CD1c-positive myeloid dendritic cell (primary cell): ENCODE results near the gene RHOXF1.
"Not testable (repeated sequence)": the region's sequence is repeated elsewhere in the genome, so short reads cannot be mapped to it uniquely, and the experiment has no call there.

Source experiments
- DNase-seq: peaks from one replicate; pipeline ENCODE4 v3.0.0-alpha.2; 2016; ENCODE audit errors: extremely low spot score

Gene RHOXF1

DNA sequence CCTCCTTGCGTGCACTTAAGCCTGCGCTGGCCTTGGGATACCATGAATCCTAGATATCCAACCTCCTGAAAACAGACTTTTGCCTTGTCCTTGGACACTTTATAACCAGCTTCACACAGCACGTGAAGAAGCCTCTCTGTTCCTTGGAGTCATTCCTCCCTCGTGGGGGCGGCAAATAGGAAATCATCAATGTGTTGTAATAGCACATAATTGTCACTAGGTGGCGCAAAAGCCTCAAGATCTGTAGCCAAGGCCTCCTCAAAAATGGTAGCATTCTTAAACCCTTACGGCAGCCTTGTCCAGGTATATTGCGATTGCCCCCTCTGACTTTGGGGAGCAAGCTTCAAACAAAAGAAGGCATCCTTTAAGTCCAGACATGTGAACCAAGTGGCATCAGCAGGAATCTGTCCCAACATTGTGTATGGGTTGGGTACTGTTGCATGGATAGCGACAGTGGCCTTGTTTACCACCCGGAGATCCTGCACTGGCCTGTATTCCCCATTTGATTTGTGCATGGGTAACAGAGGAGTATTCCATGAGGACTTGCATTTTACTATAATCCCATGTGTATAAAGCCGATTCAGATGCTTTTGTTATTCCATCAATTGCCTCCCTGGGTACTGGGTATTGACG lies 30.0 kb downstream of the RHOXF1 start:
- not testable (repeated sequence) for DNase-seq

GRCh38 chrX:120077590-120077989 lies 38.1 kb downstream of the RHOXF1 start, which contains the start of gene RHOXF2B:
Gene RHOXF2B (minus strand): TSS chrX:120077690. CDS start chrX:120077552, 138 bp downstream.
- not testable (repeated sequence) for DNase-seq

DNA sequence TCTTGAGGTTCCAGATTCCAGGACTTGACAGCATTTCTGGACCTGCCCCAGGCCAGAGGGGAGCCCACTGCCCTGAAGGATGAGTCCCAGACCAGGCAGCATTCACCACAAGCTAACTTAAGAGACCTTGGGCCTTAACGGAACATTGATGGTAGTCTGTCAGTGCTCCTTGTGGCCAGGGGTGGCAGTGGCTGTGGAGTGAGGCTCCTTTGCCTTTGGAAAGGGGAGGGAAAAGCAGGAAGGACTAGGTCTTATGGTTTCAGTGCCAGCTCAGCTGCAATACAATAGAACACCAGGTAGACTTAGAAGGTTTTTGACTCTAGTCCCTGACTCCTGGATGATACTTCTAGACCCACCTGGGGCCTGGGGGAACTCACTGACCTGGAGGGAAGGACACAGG lies 49.5 kb downstream of the RHOXF1 start:
- not testable (repeated sequence) for DNase-seq
